Keratinocyte (primary cell): ENCODE measurements around the gene C16orf90. TPM values are rescaled to one million over a fixed set of nuclear protein-coding genes. Genes with fewer than 3 reads are reported as not detected.

Source experiments
- DNase-seq: peaks from one replicate; pipeline ENCODE4 v3.0.0-alpha.2; 2011; ENCODE audit warnings: low read depth, missing footprints, low spot score
- FAIRE-seq: peaks from 2 replicates; lab custom pipeline; 2011; peaks lifted over from hg19 to GRCh38; lab: Jason Lieb, UNC
- H2AFZ ChIP-seq: 2 replicates; pipeline ENCODE4 v1.6.0; 2012; ENCODE audit warnings: low read length, control low read depth, inconsistent platforms; ENCODE audit not compliant: control insufficient read depth
- H3K27ac ChIP-seq: 2 replicates; pipeline ENCODE4 v1.5.1; 2011; ENCODE audit warnings: low read length; ENCODE audit not compliant: control insufficient read depth, insufficient read depth
- H3K27me3 ChIP-seq: 3 replicates; pipeline ENCODE4 v1.6.0; 2011; ENCODE audit warnings: low read length; ENCODE audit not compliant: control insufficient read depth, insufficient read depth; ENCODE audit errors: extremely low read depth
- H3K36me3 ChIP-seq, 2 experiments: 2 replicates in 1 of 2; 3 replicates in 1 of 2; pipeline ENCODE4 v1.5.1; 2011; ENCODE audit warnings: low read length in 2 of 2, mild to moderate bottlenecking in 1 of 2; ENCODE audit not compliant: control insufficient read depth in 2 of 2, insufficient read depth in 2 of 2; ENCODE audit errors: extremely low read depth in 1 of 2
- H3K4me1 ChIP-seq: 3 replicates; pipeline ENCODE4 v1.5.1; 2011; ENCODE audit warnings: low read length; ENCODE audit not compliant: control insufficient read depth, insufficient read depth; ENCODE audit errors: extremely low read depth
- H3K4me2 ChIP-seq: 3 replicates; pipeline ENCODE4 v1.6.0; 2011; ENCODE audit warnings: low read depth, low read length; ENCODE audit not compliant: control insufficient read depth, insufficient read depth; ENCODE audit errors: extremely low read depth
- H3K4me3 ChIP-seq, 3 experiments: fragments of 200-600 bp in 1 of 3; sonication (generic) in 1 of 3; 2 replicates in 2 of 3; 3 replicates in 1 of 3; pipeline ENCODE4 v1.5.1; 2011 to 2016; ENCODE audit warnings: low read length in 3 of 3, mild to moderate bottlenecking in 3 of 3, control low read depth in 2 of 3, inconsistent platforms in 1 of 3, low read depth in 1 of 3, mixed read lengths in 1 of 3, mixed run types in 1 of 3, moderate library complexity in 1 of 3; ENCODE audit not compliant: control insufficient read depth in 2 of 3, insufficient read depth in 2 of 3; ENCODE audit errors: extremely low read depth in 1 of 3
- H3K79me2 ChIP-seq: 2 replicates; pipeline ENCODE4 v1.6.0; 2012; ENCODE audit warnings: low read length; ENCODE audit not compliant: control insufficient read depth, insufficient read depth
- H3K9ac ChIP-seq: 3 replicates; pipeline ENCODE4 v1.6.0; 2011; ENCODE audit warnings: low read length; ENCODE audit not compliant: control insufficient read depth, insufficient read depth; ENCODE audit errors: extremely low read depth
- H3K9me1 ChIP-seq: 3 replicates; pipeline ENCODE4 v1.6.0; 2011; ENCODE audit warnings: low read length; ENCODE audit not compliant: control insufficient read depth, insufficient read depth; ENCODE audit errors: extremely low read depth
- H3K9me3 ChIP-seq: 2 replicates; pipeline ENCODE4 v1.5.1; 2012; ENCODE audit warnings: low read depth, low read length; ENCODE audit not compliant: control insufficient read depth
- H4K20me1 ChIP-seq: 3 replicates; pipeline ENCODE4 v1.6.0; 2011; ENCODE audit warnings: low read length; ENCODE audit not compliant: control insufficient read depth, insufficient read depth; ENCODE audit errors: extremely low read depth
- EZH2 ChIP-seq: IDR thresholded peaks from one replicate; pipeline ENCODE4 v1.6.1; 2012; ENCODE audit warnings: inconsistent platforms, mild to moderate bottlenecking, low read length, moderate library complexity
- dilution Hi-C: fragments of 300-500 bp; cut with MboI; formaldehyde crosslinking; loops from one replicate; pipeline ENCODE4 v1.7.0; 2020; ENCODE audit warnings: low sequenced_read_pairs; ENCODE audit not compliant: extremely low pct_ligation_motif_present
- polyA plus RNA-seq, 5 experiments: library from polyadenylated mRNA; depleted of rRNA in 3 of 5; stranded (reverse) in 3 of 5; stranded (forward) in 1 of 5; unstranded in 1 of 5; fragments of >200 nt; gene quantifications; 1 replicate in 1 of 5; 2 replicates in 3 of 5; 3 replicates in 1 of 5; pipeline versions ENCODE4 v1.2.1 to v1.2.3, GENCODE V29; 2011 to 2012; ENCODE audit warnings: missing spikeins in 2 of 5, low read depth in 1 of 5, low replicate concordance in 1 of 5
- TF ChIP-seq, protein P1 (sequence below), 3 experiments: IDR thresholded peaks in 1 of 3; conservative IDR thresholded peaks in 1 of 3; optimal IDR thresholded peaks in 1 of 3; 2 replicates in 2 of 3; 3 replicates in 1 of 3; pipeline versions ENCODE3 to v1.5.1; 2011; ENCODE audit warnings: low read length in 3 of 3, mild to moderate bottlenecking in 3 of 3, moderate library complexity in 2 of 3, control low read depth in 1 of 3, inconsistent platforms in 1 of 3; ENCODE audit not compliant: insufficient read depth in 2 of 3; ENCODE audit errors: extremely low read depth in 1 of 3

Gene C16orf90
- polyA plus RNA-seq, 1 donor (not counting 4 experiments of a cell fraction or from before 2014, with no cell fraction given), result not detected

DNA sequence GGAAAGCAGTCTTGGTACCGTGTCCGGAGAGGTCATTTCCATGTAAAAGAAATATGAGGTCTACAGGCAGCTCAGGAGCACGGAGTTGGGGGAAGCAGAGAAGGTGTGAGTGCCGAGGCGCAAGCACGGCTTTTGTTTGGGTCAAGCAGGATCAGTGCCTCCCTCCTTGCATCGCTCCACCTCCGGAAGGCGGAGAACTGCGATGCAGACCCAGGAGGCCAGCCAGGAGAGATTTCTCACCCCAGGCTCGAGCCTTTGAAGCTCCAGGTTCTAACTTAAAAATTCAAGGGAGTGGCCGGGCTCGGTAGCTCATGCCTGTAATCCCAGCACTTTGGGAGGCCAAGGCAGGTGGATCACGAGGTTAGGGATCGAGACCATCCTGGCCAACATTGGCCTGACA is 26.8 kb downstream of the C16orf90 start:
- FAIRE-seq (no peak), DNase-seq (no peak)
- TF ChIP-seq EZH2, result no peak
- TF ChIP-seq, protein P1, sequence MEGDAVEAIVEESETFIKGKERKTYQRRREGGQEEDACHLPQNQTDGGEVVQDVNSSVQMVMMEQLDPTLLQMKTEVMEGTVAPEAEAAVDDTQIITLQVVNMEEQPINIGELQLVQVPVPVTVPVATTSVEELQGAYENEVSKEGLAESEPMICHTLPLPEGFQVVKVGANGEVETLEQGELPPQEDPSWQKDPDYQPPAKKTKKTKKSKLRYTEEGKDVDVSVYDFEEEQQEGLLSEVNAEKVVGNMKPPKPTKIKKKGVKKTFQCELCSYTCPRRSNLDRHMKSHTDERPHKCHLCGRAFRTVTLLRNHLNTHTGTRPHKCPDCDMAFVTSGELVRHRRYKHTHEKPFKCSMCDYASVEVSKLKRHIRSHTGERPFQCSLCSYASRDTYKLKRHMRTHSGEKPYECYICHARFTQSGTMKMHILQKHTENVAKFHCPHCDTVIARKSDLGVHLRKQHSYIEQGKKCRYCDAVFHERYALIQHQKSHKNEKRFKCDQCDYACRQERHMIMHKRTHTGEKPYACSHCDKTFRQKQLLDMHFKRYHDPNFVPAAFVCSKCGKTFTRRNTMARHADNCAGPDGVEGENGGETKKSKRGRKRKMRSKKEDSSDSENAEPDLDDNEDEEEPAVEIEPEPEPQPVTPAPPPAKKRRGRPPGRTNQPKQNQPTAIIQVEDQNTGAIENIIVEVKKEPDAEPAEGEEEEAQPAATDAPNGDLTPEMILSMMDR (optimal IDR thresholded peaks at IDR 0.05 in 1 of 3, IDR thresholded peaks at IDR 0.05 in 1 of 3, conservative IDR thresholded peaks at IDR 0.05 in 1 of 3; ENCODE audit: extremely low read depth in 1 of 3, insufficient read depth in 2 of 3, low read length in 3 of 3), result no peak
- Histone ChIP-seq H3K79me2 (peaks cover 96% of the 10 kb centered on the region), H3K4me3 (no peak overlapping the region), H3K9me3 (no peaks in the 10 kb centered on the region), H4K20me1 (peaks cover 20% of the 10 kb centered on the region), H3K36me3 (peaks cover 4 to 9% of the 10 kb centered on the region in 2 experiments), H3K27ac (no peak overlapping the region), H3K9ac (no peak overlapping the region), H3K4me1 (no peaks in the 10 kb centered on the region), H3K9me1 (peaks cover 2% of the 10 kb centered on the region), H3K27me3 (no peaks in the 10 kb centered on the region), H3K4me2 (no peak overlapping the region), H2AFZ (no peak overlapping the region)
- dilution Hi-C loops, result no loop called here

DNA sequence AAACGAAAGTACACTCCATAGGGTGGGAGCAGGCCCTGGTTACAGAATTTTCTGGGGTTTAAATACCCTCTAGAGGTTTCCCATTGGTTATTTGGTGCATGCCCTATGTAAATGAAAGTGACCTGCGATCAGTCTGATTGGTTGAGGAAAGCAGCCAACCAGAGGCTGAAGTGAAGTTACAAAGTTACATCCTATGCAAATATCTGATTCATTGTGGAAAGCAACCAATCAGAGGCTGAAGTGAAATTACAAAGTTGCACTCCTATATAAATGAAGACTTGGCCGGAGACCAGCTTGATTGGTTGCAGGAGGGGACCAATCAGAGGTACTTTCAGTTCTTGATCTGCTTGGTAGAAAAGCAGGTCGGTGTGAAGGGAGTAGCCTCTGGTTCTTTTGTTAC is 27.4 kb downstream of the C16orf90 start:
- H3K27ac ChIP-seq, result no peak overlapping the region
- TF ChIP-seq EZH2, result no peak
- TF ChIP-seq, protein P1 (optimal IDR thresholded peaks at IDR 0.05 in 1 of 3, IDR thresholded peaks at IDR 0.05 in 1 of 3, conservative IDR thresholded peaks at IDR 0.05 in 1 of 3; ENCODE audit: extremely low read depth in 1 of 3, insufficient read depth in 2 of 3, low read length in 3 of 3), result no peak
- no peak overlapping the region for H3K4me3 ChIP-seq
- DNase-seq (no peak), FAIRE-seq (no peak)
- dilution Hi-C loops, result no loop called here
- peaks cover 20% of the 10 kb centered on the region for H4K20me1 ChIP-seq
- no peak overlapping the region for H3K4me2 ChIP-seq
- no peaks in the 10 kb centered on the region for H3K27me3 ChIP-seq
- peaks cover 4 to 9% of the 10 kb centered on the region in 2 experiments for H3K36me3 ChIP-seq
- H3K79me2 ChIP-seq, result peaks cover 96% of the 10 kb centered on the region
- H3K4me1 ChIP-seq, result no peaks in the 10 kb centered on the region
- no peak overlapping the region for H3K9ac ChIP-seq
- H3K9me1 ChIP-seq, result peaks cover 2% of the 10 kb centered on the region
- H2AFZ ChIP-seq, result no peak overlapping the region
- H3K9me3 ChIP-seq, result no peaks in the 10 kb centered on the region
